HUES64 (cell line): ENCODE results near the gene ERC2.

Experiments
- H3K27ac ChIP-seq: 2 replicates; pipeline ENCODE4 v1.7.0; 2013; ENCODE audit warnings: low read depth, low read length, inconsistent platforms
- H3K27me3 ChIP-seq: 2 replicates; pipeline ENCODE4 v1.6.1; 2013; ENCODE audit warnings: mild to moderate bottlenecking, low read length; ENCODE audit not compliant: insufficient read depth
- H3K36me3 ChIP-seq: 2 replicates; pipeline ENCODE4 v1.6.1; 2013; ENCODE audit warnings: mild to moderate bottlenecking, low read length; ENCODE audit not compliant: insufficient read depth
- H3K4me1 ChIP-seq: 2 replicates; pipeline ENCODE4 v1.6.1; 2013; ENCODE audit warnings: mild to moderate bottlenecking, low read length, moderate library complexity; ENCODE audit not compliant: insufficient read depth
- H3K4me3 ChIP-seq: 2 replicates; pipeline ENCODE4 v1.5.1; 2013; ENCODE audit warnings: mild to moderate bottlenecking, low read length, moderate library complexity
- H3K9ac ChIP-seq: 2 replicates; pipeline ENCODE4 v1.6.1; 2013; ENCODE audit warnings: mild to moderate bottlenecking, low read depth, low read length
- H3K9me3 ChIP-seq: 2 replicates; pipeline ENCODE4 v1.6.1; 2013; ENCODE audit warnings: low read depth, low read length; ENCODE audit not compliant: insufficient read depth
- WGBS: fragments of 150-250, 120-280 bp; methylation state at CpG from one replicate; pipeline ENCODE4 v1.1.7; 2013; ENCODE audit warnings: missing lambda C conversion rate; 5-methylcytosine and 5-hydroxymethylcytosine counted together

ERC2 gene

DNA sequence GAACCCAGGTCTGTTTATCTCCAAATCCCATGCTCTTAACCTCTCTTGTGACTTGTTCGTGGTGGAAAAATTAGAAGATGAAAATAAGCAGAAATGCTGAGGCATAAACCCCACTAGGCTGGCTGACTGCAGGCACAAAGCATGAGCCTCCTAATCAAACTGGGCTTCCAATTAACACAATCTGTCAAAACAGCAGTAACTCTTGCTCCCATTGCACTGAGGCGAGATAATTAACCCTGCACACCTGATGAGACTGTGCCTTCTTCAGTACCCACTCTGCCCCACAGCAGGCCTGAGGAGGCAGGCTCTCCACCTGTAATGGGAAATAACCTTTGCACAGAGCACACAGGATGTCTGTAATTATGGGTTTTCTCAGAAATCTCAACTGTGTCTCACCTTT, 696.8 kb downstream of the ERC2 start:
- 97% methylated on average over 2 of the region's 2 CpGs for WGBS
- no peaks in the 10 kb centered on the region for H3K9me3 ChIP-seq

DNA sequence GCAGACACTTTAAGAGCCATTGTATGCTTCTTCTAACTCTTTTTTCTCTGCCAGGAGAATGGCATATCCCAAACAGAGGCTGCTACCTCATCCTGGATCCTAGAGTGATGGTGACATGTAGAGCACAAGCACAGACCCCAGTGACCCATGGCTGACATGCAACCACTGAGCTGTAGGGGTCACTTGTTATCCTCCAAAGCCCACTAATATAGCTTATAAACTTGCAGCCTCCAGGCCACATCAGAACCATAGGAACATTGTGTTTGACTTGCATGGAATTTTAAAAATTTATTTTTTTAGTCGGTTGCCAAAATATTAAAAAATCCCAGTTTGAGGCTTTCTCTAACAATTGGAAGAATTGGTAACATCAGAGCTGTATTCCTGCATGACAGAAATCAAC, 698.2 kb downstream of the ERC2 start:
- Histone ChIP-seq H3K27me3 (no peaks in the 10 kb centered on the region), H3K4me1 (no peaks in the 10 kb centered on the region), H3K9ac (no peak overlapping the region), H3K27ac (no peak overlapping the region), H3K4me3 (no peak overlapping the region), H3K9me3 (no peaks in the 10 kb centered on the region), H3K36me3 (no peaks in the 10 kb centered on the region)
- WGBS = 75% methylated on average over 1 of the region's 1 CpG

More for the DNA sequence above, 696.8 kb downstream of the ERC2 start:
- Histone ChIP-seq H3K4me1 (0 out of 2 replicates have a peak, but pooled peaks cover 6% of the 10 kb centered on the region), H3K36me3 (no peaks in the 10 kb centered on the region), H3K27me3 (no peaks in the 10 kb centered on the region), H3K4me3 (no peak overlapping the region), H3K9ac (no peak overlapping the region), H3K27ac (no peak overlapping the region)

DNA sequence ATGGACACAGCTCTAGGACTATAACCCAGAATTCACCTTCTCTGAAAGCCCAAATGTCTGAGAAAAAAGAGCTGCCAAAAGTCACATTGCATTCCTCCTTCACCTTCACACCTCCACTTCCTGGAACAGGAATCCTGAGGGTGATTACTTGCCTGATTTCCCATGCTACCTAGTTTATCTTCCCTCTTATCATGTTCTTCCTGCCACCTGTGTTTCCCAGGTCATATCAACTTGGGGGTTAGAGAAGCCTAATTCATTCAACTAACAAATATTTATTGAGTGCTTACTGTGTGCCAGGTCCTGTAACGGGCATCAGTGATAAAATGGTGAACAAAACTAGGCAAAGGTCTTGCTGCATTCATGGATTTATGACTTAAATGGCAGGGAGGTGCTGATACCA, 701.5 kb downstream of the ERC2 start:
- Histone ChIP-seq H3K9ac (no peak overlapping the region), H3K27me3 (no peaks in the 10 kb centered on the region), H3K27ac (no peak overlapping the region), H3K4me1 (no peaks in the 10 kb centered on the region), H3K4me3 (no peak overlapping the region), H3K9me3 (no peaks in the 10 kb centered on the region), H3K36me3 (no peaks in the 10 kb centered on the region)
- WGBS = 2% methylated on average over 1 of the region's 1 CpG

DNA sequence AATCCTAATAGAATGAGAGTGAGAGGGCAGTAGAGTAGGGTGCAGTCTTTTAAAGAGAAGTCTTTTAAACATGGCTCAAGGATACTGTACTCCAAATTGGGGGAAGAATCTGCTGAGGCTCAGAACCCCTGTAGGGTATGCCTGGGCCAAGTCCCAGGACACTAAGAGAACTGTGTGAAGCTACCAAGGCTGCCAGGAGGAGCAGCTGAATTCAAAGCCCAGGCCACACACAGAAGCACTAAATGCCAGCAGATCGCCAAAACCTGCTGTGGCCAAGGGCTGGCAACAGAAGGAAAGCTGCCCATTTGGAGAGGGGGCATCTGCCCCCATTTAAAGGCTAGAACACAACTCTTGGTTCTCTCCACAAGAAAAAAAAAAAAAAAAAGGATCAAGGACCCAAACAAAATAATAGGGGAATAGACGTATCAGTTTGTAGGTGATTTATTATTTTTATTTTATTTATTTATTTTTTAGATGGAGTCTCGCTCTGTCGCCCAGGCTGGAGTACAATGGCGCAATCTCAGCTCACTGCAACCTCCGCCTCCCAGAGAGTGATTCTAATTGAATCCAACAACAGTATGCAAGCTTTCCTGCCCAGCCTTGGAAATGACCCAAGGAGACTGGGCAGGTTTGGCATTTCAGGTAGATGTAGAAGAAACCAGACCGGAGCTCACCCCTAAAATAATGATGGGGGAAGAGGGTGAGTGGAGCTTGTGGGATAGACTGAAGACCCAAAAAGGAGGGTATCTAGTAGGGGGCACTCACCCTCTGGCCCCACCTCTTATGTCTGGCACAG, 702.2 kb downstream of the ERC2 start:
- Histone ChIP-seq H3K9ac (no peak overlapping the region), H3K36me3 (no peaks in the 10 kb centered on the region), H3K27me3 (no peaks in the 10 kb centered on the region), H3K27ac (no peak overlapping the region), H3K4me1 (no peaks in the 10 kb centered on the region), H3K9me3 (no peaks in the 10 kb centered on the region), H3K4me3 (no peak overlapping the region)
- 91% methylated on average over 6 of the region's 7 CpGs for WGBS

DNA sequence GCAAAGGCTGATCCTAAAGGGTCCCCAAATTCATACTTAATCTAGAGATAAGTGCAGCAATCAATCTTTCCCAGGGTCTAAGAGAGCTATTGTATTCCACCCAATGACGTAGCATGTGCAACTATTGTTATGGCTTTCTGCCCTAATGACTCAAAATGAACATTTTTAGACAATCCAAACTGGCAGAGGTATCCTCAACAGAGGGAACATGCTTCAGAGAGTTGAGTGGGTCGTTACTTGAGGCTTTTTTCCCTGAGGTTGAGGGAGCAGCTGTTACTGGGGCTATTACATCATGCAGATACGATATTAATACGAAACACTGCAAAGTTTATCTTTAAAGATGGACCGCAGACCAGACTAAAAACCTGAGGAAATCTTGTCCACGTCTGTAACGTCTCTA, 702.9 kb downstream of the ERC2 start:
- H3K4me3 ChIP-seq = no peak overlapping the region
- no peaks in the 10 kb centered on the region for H3K36me3 ChIP-seq
- H3K27me3 ChIP-seq = no peaks in the 10 kb centered on the region
- 93% methylated on average over 7 of the region's 7 CpGs for WGBS
- no peaks in the 10 kb centered on the region for H3K4me1 ChIP-seq
- H3K9me3 ChIP-seq = no peaks in the 10 kb centered on the region
- H3K9ac ChIP-seq = no peak overlapping the region
- H3K27ac ChIP-seq = no peak overlapping the region

DNA sequence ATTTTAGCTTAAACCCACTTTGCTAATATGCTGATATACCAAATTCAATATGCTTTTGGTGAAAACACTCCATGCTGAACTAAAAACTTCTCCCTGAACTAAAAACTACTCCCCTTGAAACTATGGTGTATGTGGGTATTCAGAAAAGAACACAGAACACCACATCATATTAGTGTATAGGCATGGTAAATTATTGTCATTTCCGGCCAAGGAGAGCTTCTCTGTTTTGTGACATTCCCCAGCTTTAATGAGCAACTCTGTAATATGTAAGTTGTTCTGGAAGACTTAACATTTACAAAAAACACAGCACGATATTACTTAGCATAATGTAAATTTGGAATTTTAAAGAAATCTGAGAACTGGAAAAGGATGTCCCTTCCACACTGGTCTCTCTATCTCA, 711.3 kb downstream of the ERC2 start:
- Histone ChIP-seq H3K9me3 (no peaks in the 10 kb centered on the region), H3K27me3 (no peaks in the 10 kb centered on the region), H3K4me1 (peaks cover 20% of the 10 kb centered on the region; the same call in 1 of the 2 replicates), H3K9ac (no peak overlapping the region), H3K27ac (no peak overlapping the region), H3K4me3 (no peak overlapping the region), H3K36me3 (no peaks in the 10 kb centered on the region)
- WGBS = 71% methylated on average over 1 of the region's 2 CpGs

DNA sequence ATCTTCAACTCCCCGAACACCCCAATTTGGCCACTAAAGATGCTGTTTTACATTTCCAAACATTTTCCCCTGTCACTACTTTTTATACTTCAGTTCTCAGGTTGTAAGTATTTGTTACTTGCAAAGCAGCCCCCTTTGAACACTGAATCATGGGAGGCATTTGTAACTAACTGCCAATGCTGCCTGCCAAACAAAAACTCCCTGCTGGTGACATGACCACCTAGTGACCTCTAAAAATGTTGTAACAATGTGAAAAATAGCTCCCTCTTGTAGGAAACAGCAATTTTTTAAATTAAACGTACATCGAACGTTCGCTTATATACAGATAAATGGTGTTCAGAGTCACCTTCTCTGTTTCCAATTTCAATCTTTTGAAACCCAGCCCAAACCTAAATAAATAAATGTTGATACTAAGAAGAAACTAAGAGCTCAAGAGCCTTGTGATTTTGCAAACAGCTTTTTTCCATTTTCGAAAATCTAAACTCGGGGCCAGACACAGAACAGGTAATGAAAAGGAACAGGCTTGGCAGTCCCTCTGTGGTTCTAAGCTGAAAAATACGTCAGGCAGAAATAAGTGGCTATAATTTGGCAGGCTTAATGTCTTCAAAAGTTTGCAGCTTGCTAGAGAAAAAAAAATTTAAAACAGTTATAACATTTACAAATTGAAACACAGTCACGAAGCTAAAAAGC, 712.6 kb downstream of the ERC2 start:
- WGBS = 85% methylated on average over 9 of the region's 9 CpGs
- Histone ChIP-seq H3K4me1 (peaks cover 20% of the 10 kb centered on the region; the same call in 1 of the 2 replicates), H3K9me3 (no peaks in the 10 kb centered on the region), H3K4me3 (no peak overlapping the region), H3K9ac (no peak overlapping the region), H3K36me3 (no peaks in the 10 kb centered on the region), H3K27ac (no peak overlapping the region), H3K27me3 (no peaks in the 10 kb centered on the region)

DNA sequence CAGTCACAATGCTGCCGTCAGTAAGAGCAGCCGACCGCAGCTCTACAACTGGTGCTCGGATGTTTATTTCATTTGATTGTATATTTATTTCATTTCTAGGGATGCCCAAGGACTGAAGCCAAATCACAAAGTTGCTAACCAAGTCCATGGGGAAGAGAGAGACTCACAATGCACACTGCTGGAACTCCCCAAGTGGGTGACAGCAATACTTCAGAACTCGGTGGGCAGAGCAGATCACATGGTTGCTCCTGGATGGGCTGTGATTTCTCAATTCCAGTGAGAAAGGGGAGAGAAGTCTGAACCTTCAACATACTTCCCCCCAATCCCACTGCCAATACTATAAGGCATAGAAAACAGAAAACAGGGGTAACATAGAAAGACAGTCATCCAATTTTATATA, 715.4 kb downstream of the ERC2 start:
- no peak overlapping the region for H3K27ac ChIP-seq
- 91% methylated on average over 5 of the region's 5 CpGs for WGBS
- no peak overlapping the region for H3K9ac ChIP-seq
- H3K36me3 ChIP-seq = no peaks in the 10 kb centered on the region
- peaks cover 20% of the 10 kb centered on the region; the same call in 1 of the 2 replicates for H3K4me1 ChIP-seq
- no peaks in the 10 kb centered on the region for H3K27me3 ChIP-seq
- no peaks in the 10 kb centered on the region for H3K9me3 ChIP-seq
- H3K4me3 ChIP-seq = no peak overlapping the region

DNA sequence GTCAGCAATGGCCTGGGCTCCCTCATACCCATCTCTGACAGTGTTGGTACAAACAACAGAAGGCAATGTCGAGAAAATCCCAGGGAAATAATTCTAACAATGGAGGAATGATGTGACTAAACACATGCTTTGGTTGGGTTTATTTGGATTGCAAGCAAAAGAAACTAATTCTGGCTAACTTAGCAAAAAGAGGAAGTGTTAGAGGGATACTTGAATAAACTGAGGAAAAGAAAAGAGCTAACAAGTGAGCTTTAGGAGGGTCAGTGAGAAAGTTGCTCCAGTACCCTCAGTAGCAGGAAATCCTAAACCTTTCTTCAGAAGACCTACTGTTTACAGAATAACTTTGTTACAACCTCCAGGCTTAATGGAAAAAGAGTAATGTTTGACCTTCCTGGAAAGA, 716.5 kb downstream of the ERC2 start:
- WGBS = 91% methylated on average over 1 of the region's 1 CpG
- Histone ChIP-seq H3K4me1 (peaks cover 16% of the 10 kb centered on the region; the same call in 1 of the 2 replicates), H3K4me3 (no peak overlapping the region), H3K9me3 (no peaks in the 10 kb centered on the region), H3K9ac (no peak overlapping the region), H3K36me3 (no peaks in the 10 kb centered on the region), H3K27ac (no peak overlapping the region), H3K27me3 (no peaks in the 10 kb centered on the region)

DNA sequence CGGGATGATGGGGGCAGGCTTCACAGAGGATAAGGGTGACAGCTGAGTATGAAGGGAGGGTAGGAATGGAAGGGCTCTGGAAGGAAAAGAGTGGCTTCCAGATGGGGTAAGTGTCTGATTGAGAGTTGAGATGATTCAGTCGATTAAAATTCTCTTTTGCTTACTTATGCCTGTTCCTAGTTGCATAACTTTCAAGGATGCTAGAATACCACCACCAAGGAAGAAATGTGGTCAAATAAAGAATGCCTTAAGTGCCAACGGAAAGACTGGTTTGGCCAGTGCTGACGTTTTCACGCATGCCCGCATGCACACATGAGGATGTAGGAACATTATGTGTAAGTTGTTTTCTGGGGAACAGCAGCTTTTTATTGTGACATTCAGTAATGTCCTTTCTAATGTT, 717.7 kb downstream of the ERC2 start:
- Histone ChIP-seq H3K4me3 (no peak overlapping the region), H3K9ac (no peak overlapping the region), H3K36me3 (no peaks in the 10 kb centered on the region), H3K4me1 (0 out of 2 replicates have a peak, but pooled peaks cover 5% of the 10 kb centered on the region), H3K27me3 (no peaks in the 10 kb centered on the region), H3K9me3 (no peaks in the 10 kb centered on the region), H3K27ac (no peak overlapping the region)
- WGBS = 94% methylated on average over 6 of the region's 6 CpGs

DNA sequence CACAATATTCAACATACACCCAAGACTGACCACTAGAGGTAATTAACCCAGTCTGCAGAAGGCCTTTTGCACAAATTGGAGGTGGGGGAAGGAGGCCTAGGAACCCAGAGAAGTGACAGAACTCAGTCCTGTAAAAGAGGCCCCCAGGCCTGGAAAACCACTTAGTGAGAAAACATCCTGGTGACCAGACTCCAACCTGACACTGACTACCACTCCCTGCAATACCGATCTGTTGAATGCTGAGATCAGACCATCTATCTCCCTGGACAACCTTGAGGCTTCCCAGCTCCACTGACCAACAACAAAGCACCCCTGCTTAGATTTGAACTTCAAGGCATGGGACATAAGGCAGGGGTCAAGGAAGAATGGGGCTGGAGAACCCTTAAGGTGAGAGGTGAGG, 719.2 kb downstream of the ERC2 start:
- Histone ChIP-seq H3K9ac (no peak overlapping the region), H3K27me3 (no peaks in the 10 kb centered on the region), H3K4me3 (no peak overlapping the region), H3K9me3 (no peaks in the 10 kb centered on the region), H3K27ac (no peak overlapping the region), H3K36me3 (no peaks in the 10 kb centered on the region), H3K4me1 (no peaks in the 10 kb centered on the region)
- WGBS = 97% methylated on average over 1 of the region's 1 CpG
